ENCODE data around the gene PTH1R. TPM values are rescaled to one million over a fixed set of nuclear protein-coding genes. Genes with fewer than 3 reads are reported as not detected.

Gene PTH1R
- total RNA-seq, 4 donors from 2014 or later = 7.8 to 18.5 (median 14.5) TPM

- peak; percentile 70 for ATAC-seq
- Histone ChIP-seq H3K27me3 (no peaks in the 10 kb centered on the region), H3K4me3 (no peak overlapping the region), H3K27ac (peak overlapping the region in 3 of 4 donors; percentile 21 to 38 (median 24)), H3K9me3 (no peaks in the 10 kb centered on the region), H3K4me1 (peaks cover 9 to 93% (median 50%) of the 10 kb centered on the region in 3 donors), H3K36me3 (peaks cover 0 to 7% of the 10 kb centered on the region in 2 donors)
- TF ChIP-seq CTCF (IDR thresholded peaks at IDR 0.05) = no peak
- TF ChIP-seq POLR2AphosphoS5 (IDR thresholded peaks at IDR 0.05) = no peak
- no peak for TF ChIP-seq POLR2A (IDR thresholded peaks at IDR 0.05)
- TF ChIP-seq EP300 (IDR thresholded peaks at IDR 0.05) = no peak
- 57 to 72% methylated on average over 13 to 14 of the region's 19 CpGs for WGBS, 2 donors (ENCODE audit: low coverage in 1 of 2)
These were observed 70.7 kb downstream of the PTH1R start for GRCh38 chr3:46947981-46948791.

- H3K9me3 ChIP-seq = no peaks in the 10 kb centered on the region
- peaks cover 0 to 7% of the 10 kb centered on the region in 2 donors for H3K36me3 ChIP-seq
- H3K4me1 ChIP-seq = peaks cover 3 to 93% (median 51%) of the 10 kb centered on the region in 3 donors
- ATAC-seq = peak; percentile 25
- TF ChIP-seq POLR2AphosphoS5 (IDR thresholded peaks at IDR 0.05) (no peak), POLR2A (IDR thresholded peaks at IDR 0.05) (no peak), EP300 (IDR thresholded peaks at IDR 0.05) (no peak), CTCF (IDR thresholded peaks at IDR 0.05) (no peak)
- 13 to 72% methylated on average over 1 to 2 of the region's 6 CpGs for WGBS, 2 donors (ENCODE audit: low coverage in 1 of 2)
- peak overlapping the region in 3 of 4 donors; percentile 7 to 38 (median 21) for H3K27ac ChIP-seq
- H3K4me3 ChIP-seq = no peak overlapping the region
- no peaks in the 10 kb centered on the region for H3K27me3 ChIP-seq
These were observed 71.5 kb downstream of the PTH1R start for GRCh38 chr3:46948830-46949671.

- peaks cover 0 to 7% of the 10 kb centered on the region in 2 donors for H3K36me3 ChIP-seq
- H3K27me3 ChIP-seq = no peaks in the 10 kb centered on the region
- no peaks in the 10 kb centered on the region for H3K9me3 ChIP-seq
- TF ChIP-seq EP300 (IDR thresholded peaks at IDR 0.05) (no peak), POLR2A (IDR thresholded peaks at IDR 0.05) (no peak), POLR2AphosphoS5 (IDR thresholded peaks at IDR 0.05) (no peak), CTCF (IDR thresholded peaks at IDR 0.05) (no peak)
- ATAC-seq = no peak
- H3K4me3 ChIP-seq = no peak overlapping the region
- H3K4me1 ChIP-seq = peaks cover 3 to 93% (median 51%) of the 10 kb centered on the region in 3 donors
- no peak overlapping the region for H3K27ac ChIP-seq
- 94 to 100% methylated on average over 2 of the region's 2 CpGs for WGBS, 2 donors (ENCODE audit: low coverage in 1 of 2)
These were observed 72.7 kb downstream of the PTH1R start for GRCh38 chr3:46950177-46950576.

GRCh38 chr3:46950650-46951241 lies 73.2 kb downstream of the PTH1R start:
- WGBS, 2 donors (ENCODE audit: low coverage in 1 of 2) = 55 to 65% methylated on average over 3 to 7 of the region's 7 CpGs
- peaks cover 3 to 95% (median 56%) of the 10 kb centered on the region in 3 donors for H3K4me1 ChIP-seq
- no peaks in the 10 kb centered on the region for H3K9me3 ChIP-seq
- TF ChIP-seq POLR2A (IDR thresholded peaks at IDR 0.05) (no peak), CTCF (IDR thresholded peaks at IDR 0.05) (no peak), POLR2AphosphoS5 (IDR thresholded peaks at IDR 0.05) (no peak), EP300 (IDR thresholded peaks at IDR 0.05) (no peak)
- peaks cover 0 to 7% of the 10 kb centered on the region in 2 donors for H3K36me3 ChIP-seq
- H3K4me3 ChIP-seq = no peak overlapping the region
- no peak for ATAC-seq
- no peak overlapping the region for H3K27ac ChIP-seq
- H3K27me3 ChIP-seq = no peaks in the 10 kb centered on the region

Data from gastroesophageal sphincter (tissue), 4 donors.